Astrocyte (in vitro differentiated cells and primary cell): ENCODE results near the gene PNPLA7. TPM values are rescaled to one million over a fixed set of nuclear protein-coding genes. Genes with fewer than 3 reads are reported as not detected.

ENCODE experiments used
- DNase-seq: peaks from one replicate; pipeline ENCODE4 v3.0.0-alpha.2; 2010; ENCODE audit warnings: low read depth
- FAIRE-seq: peaks from 2 replicates; lab custom pipeline; 2011; peaks lifted over from hg19 to GRCh38; lab: Jason Lieb, UNC
- H2AFZ ChIP-seq: 2 replicates; pipeline ENCODE4 v1.6.0; 2012; ENCODE audit warnings: low read depth, low read length, inconsistent platforms
- H3K27ac ChIP-seq: 2 replicates; pipeline ENCODE4 v1.5.1; 2011; ENCODE audit warnings: low read depth, low read length, inconsistent platforms
- H3K27me3 ChIP-seq: 2 replicates; pipeline ENCODE4 v1.6.0; 2011; ENCODE audit warnings: low read length, inconsistent platforms; ENCODE audit not compliant: insufficient read depth
- H3K36me3 ChIP-seq: 2 replicates; pipeline ENCODE4 v1.5.1; 2011; ENCODE audit warnings: low read length, inconsistent platforms; ENCODE audit not compliant: insufficient read depth
- H3K4me1 ChIP-seq: 2 replicates; pipeline ENCODE4 v1.5.1; 2011; ENCODE audit warnings: low read length, inconsistent platforms; ENCODE audit not compliant: insufficient read depth
- H3K4me2 ChIP-seq: 2 replicates; pipeline ENCODE4 v1.6.0; 2012; ENCODE audit warnings: low read length, inconsistent platforms
- H3K4me3 ChIP-seq: 2 replicates; pipeline ENCODE4 v1.5.1; 2011; ENCODE audit warnings: low read depth, mild to moderate bottlenecking, low read length, inconsistent platforms; ENCODE audit not compliant: insufficient read depth
- H3K79me2 ChIP-seq: 2 replicates; pipeline ENCODE4 v1.6.0; 2012; ENCODE audit warnings: mild to moderate bottlenecking, low read length, inconsistent platforms; ENCODE audit not compliant: insufficient read depth
- H3K9ac ChIP-seq: 2 replicates; pipeline ENCODE4 v1.6.0; 2012; ENCODE audit warnings: mild to moderate bottlenecking, low read length, inconsistent platforms
- H3K9me3 ChIP-seq: 2 replicates; pipeline ENCODE4 v1.5.1; 2012; ENCODE audit warnings: low read depth, mild to moderate bottlenecking, low read length, inconsistent platforms; ENCODE audit not compliant: insufficient read depth
- H4K20me1 ChIP-seq: 2 replicates; pipeline ENCODE4 v1.6.0; 2012; ENCODE audit warnings: low read length, inconsistent platforms; ENCODE audit not compliant: insufficient read depth
- H3K27ac Mint-ChIP-seq: one replicate; pipeline ENCODE4 v1.8.0; 2021; ENCODE audit warnings: mild to moderate bottlenecking, mixed read lengths; ENCODE audit not compliant: unreplicated experiment
- H3K27me3 Mint-ChIP-seq: one replicate; pipeline ENCODE4 v1.8.0; 2021; ENCODE audit warnings: low read depth, mixed read lengths; ENCODE audit not compliant: unreplicated experiment
- H3K36me3 Mint-ChIP-seq: one replicate; pipeline ENCODE4 v1.8.0; 2021; ENCODE audit warnings: low read depth, mixed read lengths; ENCODE audit not compliant: unreplicated experiment
- H3K4me1 Mint-ChIP-seq: one replicate; pipeline ENCODE4 v1.8.0; 2021; ENCODE audit warnings: low read depth, mixed read lengths; ENCODE audit not compliant: unreplicated experiment
- H3K4me3 Mint-ChIP-seq: one replicate; pipeline ENCODE4 v1.8.0; 2021; ENCODE audit warnings: mild to moderate bottlenecking, moderate library complexity, mixed read lengths; ENCODE audit not compliant: unreplicated experiment
- H3K9me3 Mint-ChIP-seq: one replicate; pipeline ENCODE4 v1.8.0; 2021; ENCODE audit warnings: mild to moderate bottlenecking, mixed read lengths; ENCODE audit not compliant: unreplicated experiment
- CTCF ChIP-seq: IDR thresholded peaks from 2 replicates; pipeline ENCODE4 v1.5.1; 2011; ENCODE audit warnings: low read depth, mild to moderate bottlenecking, inconsistent platforms, low read length, moderate library complexity; ENCODE audit not compliant: insufficient read depth
- EZH2 ChIP-seq: IDR thresholded peaks from 2 replicates; pipeline ENCODE4 v1.6.1; 2012; ENCODE audit warnings: mild to moderate bottlenecking, low read length, inconsistent platforms; ENCODE audit not compliant: insufficient read depth
- total RNA-seq: library from RNA; stranded (reverse); gene quantifications from 2 replicates; pipeline ENCODE4 v1.2.1, GENCODE V29; 2021

Gene PNPLA7
- total RNA-seq, 1 donor from 2014 or later: 2.6 TPM

- H3K36me3 Mint-ChIP-seq: peaks cover 3% of the 10 kb centered on the region
- no peak overlapping the region for H3K27ac Mint-ChIP-seq
- DNase-seq: no peak
These were observed 92.6 kb downstream of the PNPLA7 start for GRCh38 chr9:137457406-137458193.

GRCh38 chr9:137456864-137457405 lies 93.3 kb downstream of the PNPLA7 start:
- FAIRE-seq (no peak), DNase-seq (no peak)

More at GRCh38 chr9:137457406-137458193, 92.6 kb downstream of the PNPLA7 start:
- H3K27ac ChIP-seq: no peak overlapping the region
- H3K9me3 ChIP-seq: no peaks in the 10 kb centered on the region
- no peak overlapping the region for H2AFZ ChIP-seq
- H3K79me2 ChIP-seq: no peaks in the 10 kb centered on the region
- TF ChIP-seq EZH2 (no peak), CTCF (no peak)
- H3K4me3 ChIP-seq: peak overlapping the region; percentile 67
- H4K20me1 ChIP-seq: peaks cover 51% of the 10 kb centered on the region
- Mint-ChIP-seq H3K27me3 (no peaks in the 10 kb centered on the region), H3K4me3 (no peak overlapping the region), H3K4me1 (peaks cover 10% of the 10 kb centered on the region), H3K9me3 (no peaks in the 10 kb centered on the region)
- peak overlapping the region; percentile 96 for H3K4me2 ChIP-seq
- no peaks in the 10 kb centered on the region for H3K27me3 ChIP-seq
- H3K36me3 ChIP-seq: peaks cover 3% of the 10 kb centered on the region
- H3K9ac ChIP-seq: peak overlapping the region; percentile 82
- H3K4me1 ChIP-seq: peaks cover 48% of the 10 kb centered on the region
- FAIRE-seq: no peak

More at GRCh38 chr9:137456864-137457405, 93.3 kb downstream of the PNPLA7 start:
- Histone ChIP-seq H3K36me3 (peaks cover 3% of the 10 kb centered on the region), H3K9ac (peak overlapping the region; percentile 34), H3K9me3 (no peaks in the 10 kb centered on the region), H3K4me2 (peak overlapping the region; percentile 96), H3K27ac (peak overlapping the region; percentile 39), H3K4me3 (no peak overlapping the region), H3K4me1 (peaks cover 48% of the 10 kb centered on the region), H4K20me1 (peaks cover 51% of the 10 kb centered on the region), H3K27me3 (no peaks in the 10 kb centered on the region), H3K79me2 (no peaks in the 10 kb centered on the region), H2AFZ (no peak overlapping the region)
- no peak overlapping the region for H3K27ac Mint-ChIP-seq
- TF ChIP-seq EZH2 (no peak), CTCF (no peak)
- H3K9me3 Mint-ChIP-seq: no peaks in the 10 kb centered on the region
- peaks cover 3% of the 10 kb centered on the region for H3K36me3 Mint-ChIP-seq
- H3K4me1 Mint-ChIP-seq: peaks cover 10% of the 10 kb centered on the region
- peak overlapping the region; percentile 60 for H3K4me3 Mint-ChIP-seq
- H3K27me3 Mint-ChIP-seq: no peaks in the 10 kb centered on the region
